Panc1 (cell line): ENCODE measurements around the gene PLEKHG5. TPM values are rescaled to one million over a fixed set of nuclear protein-coding genes. Genes with fewer than 3 reads are reported as not detected.
A peak's percentile ranks its signal among the peaks of the same experiment; 100 is the strongest.

Source experiments
- ATAC-seq: fragments of 200-7000 bp; cut with Tn5 transposase; 2 replicates; pipeline ENCODE4 v1.9.1; 2020; ENCODE audit warnings: mild to moderate bottlenecking, moderate library complexity
- BruUV-seq: library from RNA; stranded (reverse); fragments of 400-500 nt; replicated peaks from 2 replicates; lab custom pipeline; 2021; lab: Mats Ljungman, UMichigan
- CTCF ChIA-PET: fragments of 300-600 bp; sonication (Branson Sonifier 250); formaldehyde crosslinking; loops from one replicate; lab custom pipeline; 2022; ENCODE audit warnings: antibody characterized with exemption; lab: Charles Lee
- POLR2A ChIA-PET: fragments of 300-600 bp; sonication (Branson Sonifier 250); formaldehyde crosslinking; loops from one replicate; lab custom pipeline; 2022; ENCODE audit warnings: antibody characterized with exemption; lab: Charles Lee
- DNase-seq: peaks from one replicate; pipeline ENCODE4 v3.0.0-alpha.2; 2010; ENCODE audit warnings: low read depth, low spot score
- H3K27ac ChIP-seq: 2 replicates; pipeline ENCODE4 v1.5.1; 2011; ENCODE audit warnings: mild to moderate bottlenecking, low read length, inconsistent platforms
- H3K27me3 ChIP-seq: fragments of 200-500 bp; sonication (Bioruptor generic); 2 replicates; pipeline ENCODE4 v1.6.0; 2014; ENCODE audit warnings: low read length, inconsistent platforms; ENCODE audit not compliant: control insufficient read depth, insufficient read depth
- H3K36me3 ChIP-seq: fragments of 200-500 bp; sonication (Bioruptor generic); 2 replicates; pipeline ENCODE4 v1.5.1; 2014; ENCODE audit warnings: inconsistent platforms, mild to moderate bottlenecking, low read length, moderate library complexity; ENCODE audit not compliant: control insufficient read depth, insufficient read depth
- H3K4me1 ChIP-seq: 2 replicates; pipeline ENCODE4 v1.5.1; 2011; ENCODE audit warnings: inconsistent platforms, mild to moderate bottlenecking, low read length, moderate library complexity; ENCODE audit not compliant: control insufficient read depth, insufficient read depth
- H3K4me3 ChIP-seq, 2 experiments: 2 replicates each; pipeline ENCODE4 v1.5.1; 2011 to 2012; ENCODE audit warnings: low read depth in 2 of 2, low read length in 2 of 2, mild to moderate bottlenecking in 2 of 2, inconsistent platforms in 1 of 2, moderate library complexity in 1 of 2
- H3K9me3 ChIP-seq: fragments of 200-500 bp; sonication (Bioruptor generic); 2 replicates; pipeline ENCODE4 v1.5.1; 2014; ENCODE audit warnings: low read depth, mild to moderate bottlenecking, inconsistent platforms, low read length, moderate library complexity; ENCODE audit not compliant: control insufficient read depth, insufficient read depth
- CTCF ChIP-seq: fragments of 450-650 bp; IDR thresholded peaks from 2 replicates; pipeline ENCODE4 v1.5.1; 2017; ENCODE audit warnings: mild to moderate bottlenecking
- POLR2AphosphoS5 ChIP-seq: IDR thresholded peaks from 2 replicates; pipeline ENCODE4 v1.6.1; 2012; ENCODE audit warnings: mild to moderate bottlenecking, low read depth, low read length, moderate library complexity
- REST ChIP-seq, 2 experiments: IDR thresholded peaks; 2 replicates each; pipeline ENCODE4 v1.6.1; 2011 to 2012; ENCODE audit warnings: low read depth in 2 of 2, control low read depth in 1 of 2, low read length in 1 of 2, mild to moderate bottlenecking in 1 of 2, moderate library complexity in 1 of 2; ENCODE audit not compliant: insufficient read depth in 1 of 2
- SIN3A ChIP-seq: IDR thresholded peaks from 2 replicates; pipeline ENCODE4 v1.6.1; 2012; ENCODE audit warnings: low read depth, mild to moderate bottlenecking, low read length, moderate library complexity, borderline replicate concordance; ENCODE audit not compliant: insufficient read depth
- TCF7L2 ChIP-seq: IDR thresholded peaks from 2 replicates; pipeline ENCODE4 v1.6.1; 2011; ENCODE audit warnings: mild to moderate bottlenecking, low read depth, low read length, inconsistent platforms
- in situ Hi-C: cut with HindIII; loops from 2 replicates; pipeline ENCODE4 v1.10.0; 2016; ENCODE audit warnings: low sequenced_read_pairs, low pct_unique_long_range_greater_than_20kb
- intact Hi-C: fragments of 100-400 bp; cut with micrococcal nuclease; formaldehyde crosslinking; loops from one replicate; pipeline ENCODE4 v1.10.0; 2022; ENCODE audit not compliant: unreplicated experiment
- total RNA-seq: library from RNA; stranded (reverse); gene quantifications from one replicate; pipeline ENCODE4 v1.2.1, GENCODE V29; 2021; ENCODE audit not compliant: unreplicated experiment

PLEKHG5 gene
- total RNA-seq, 1 experiment from 2014 or later, result 6.8 TPM

- TF ChIP-seq POLR2AphosphoS5, result no peak
Observed at GRCh38 chr1:6519935-6520671, 28.6 kb upstream of the PLEKHG5 start.

GRCh38 chr1:6519491-6519934 is 28.0 kb upstream of the PLEKHG5 start:
- Histone ChIP-seq H3K4me1 (peaks cover 8% of the 10 kb centered on the region), H3K9me3 (no peaks in the 10 kb centered on the region), H3K27ac (no peak overlapping the region), H3K36me3 (no peaks in the 10 kb centered on the region; the same call in 1 of the 2 replicates), H3K4me3 (no peak overlapping the region), H3K27me3 (no peaks in the 10 kb centered on the region)
- ChIA-PET POLR2A (no interaction called here), CTCF (interaction anchor here (0.7 to 1.2 kb wide), 2 partner anchors 19 to 33 kb away, joined by 3 read pairs; no protein-coding TSS in a partner anchor)
- TF ChIP-seq TCF7L2 (no peak), POLR2AphosphoS5 (no peak), SIN3A (no peak), CTCF (no peak), REST (IDR thresholded peaks at IDR 0.05; ENCODE audit: insufficient read depth in 1 of 2, low read depth in 2 of 2, low read length in 1 of 2) (no peak)
- DNase-seq, result no peak
- in situ Hi-C loops (no loop called here), intact Hi-C loops (no loop called here)
- no TSS peak for BruUV-seq
- 0 out of 2 replicates have a peak, but pooled peaks have one; percentile 17 for ATAC-seq

More at GRCh38 chr1:6519935-6520671, 28.6 kb upstream of the PLEKHG5 start:
- BruUV-seq, result no TSS peak
- Histone ChIP-seq H3K4me1 (peaks cover 8% of the 10 kb centered on the region), H3K36me3 (no peaks in the 10 kb centered on the region; the same call in 1 of the 2 replicates), H3K9me3 (no peaks in the 10 kb centered on the region), H3K4me3 (no peak overlapping the region), H3K27ac (no peak overlapping the region), H3K27me3 (no peaks in the 10 kb centered on the region)
- CTCF ChIA-PET, result interaction anchor here (0.7 to 1.2 kb wide), 2 partner anchors 19 to 34 kb away, joined by 3 read pairs; no protein-coding TSS in a partner anchor
- intact Hi-C loops (no loop called here), in situ Hi-C loops (no loop called here)
- DNase-seq (no peak), ATAC-seq (peak; percentile 70)
- POLR2A ChIA-PET, result interaction anchor here (0.7 kb wide), 1 partner anchor 236 kb away, joined by 4 read pairs; no protein-coding TSS in a partner anchor

GRCh38 chr1:6517435-6517851 is 26.0 kb upstream of the PLEKHG5 start:
- no peak overlapping the region for H3K27ac ChIP-seq
- no peaks in the 10 kb centered on the region for H3K36me3 ChIP-seq
- H3K27me3 ChIP-seq, result no peaks in the 10 kb centered on the region
- DNase-seq, result no peak
- no peak for ATAC-seq
- BruUV-seq, result no TSS peak
- peaks cover 8% of the 10 kb centered on the region for H3K4me1 ChIP-seq
- H3K4me3 ChIP-seq, result no peak overlapping the region
- ChIA-PET CTCF (no interaction called here), POLR2A (interaction anchor here (0.6 kb wide), 1 partner anchor 491 kb away, joined by 3 read pairs; no protein-coding TSS in a partner anchor)
- TF ChIP-seq REST (IDR thresholded peaks at IDR 0.05; ENCODE audit: insufficient read depth in 1 of 2, low read depth in 2 of 2, low read length in 1 of 2) (no peak), POLR2AphosphoS5 (no peak), CTCF (no peak), SIN3A (no peak), TCF7L2 (no peak)
- intact Hi-C loops, result no loop called here
- in situ Hi-C loops, result no loop called here
- no peaks in the 10 kb centered on the region for H3K9me3 ChIP-seq
